ENCODE results near the gene EDEM3. TPM values are rescaled to one million over a fixed set of nuclear protein-coding genes. Genes with fewer than 3 reads are reported as not detected.
A peak's percentile ranks its signal among the peaks of the same experiment; 100 is the strongest.

EDEM3 gene
- total and polyA plus RNA-seq, 2 of the 8 experiments (the other 6 are each of a cell fraction or from before 2014, with no cell fraction given) = 1.6 to 14.0 TPM

GRCh38 chr1:184684285-184685074 lies 70.2 kb downstream of the EDEM3 start:
- no peak overlapping the region for H2BK12ac ChIP-seq (ENCODE audit: low read depth, low read length)
- H3K18ac ChIP-seq (ENCODE audit: extremely low read depth, low read length) = no peak overlapping the region
- H3K4ac ChIP-seq (replicated peaks; ENCODE audit: insufficient read length, low read depth, low read length) = no peak overlapping the region
- ChIA-PET CTCF (ENCODE audit: partially characterized antibody) (interaction anchor here (1.4 to 2.5 kb wide), 4 partner anchors 14 to 462 kb away, joined by 3 to 9 read pairs (median 4); no protein-coding TSS in a partner anchor), POLR2A (ENCODE audit: partially characterized antibody) (no interaction called here)
- FAIRE-seq (no peak), DNase-seq (ENCODE audit: low read depth in 1 of 2, low spot score in 2 of 2) (no peak)
- H3K23ac ChIP-seq (ENCODE audit: insufficient read length) = no peak overlapping the region
- H3K79me2 ChIP-seq (ENCODE audit: control insufficient read depth in 1 of 2, insufficient read depth in 2 of 2, low read length in 2 of 2) = no peaks in the 10 kb centered on the region
- no peak overlapping the region for H2BK20ac ChIP-seq (ENCODE audit: low read length)
- H2BK120ac ChIP-seq (replicated peaks; ENCODE audit: low read depth, low read length) = no peak overlapping the region
- H4K20me1 ChIP-seq (replicated peaks in 1 of 2; ENCODE audit: control insufficient read depth in 1 of 2, insufficient read depth in 2 of 2, low read length in 2 of 2) = no peaks in the 10 kb centered on the region
- H4K91ac ChIP-seq (replicated peaks; ENCODE audit: insufficient read length, low read length) = no peak overlapping the region
- 89% methylated on average over 11 of the region's 11 CpGs; no CpG with 5 or more reads in 1 of the 2 experiments for WGBS, 2 experiments (ENCODE audit: extremely low coverage in 1 of 2, insufficient coverage in 1 of 2, insufficient read length in 1 of 2, insufficient replicate concordance in 2 of 2, low coverage in 1 of 2, low lambda C conversion rate in 2 of 2, missing lambda C conversion rate in 1 of 2)
- H3K9me3 ChIP-seq (ENCODE audit: insufficient read depth in 2 of 2, low read depth in 1 of 2, low read length in 1 of 2) = peaks cover 0 to 2% of the 10 kb centered on the region in 2 experiments; a peak in 1 of 4 replicates
- H2AK5ac ChIP-seq (ENCODE audit: low read depth, low read length) = no peak overlapping the region
- H3K9ac ChIP-seq (replicated peaks in 1 of 4; ENCODE audit: extremely low read depth in 1 of 4, low read depth in 3 of 4, low read length in 3 of 4) = no peak overlapping the region
- H2AFZ ChIP-seq (ENCODE audit: low read length) = peak overlapping the region; percentile 33; the same call in 1 of the 2 replicates
- H3K79me1 ChIP-seq (ENCODE audit: low read depth, low read length) = no peaks in the 10 kb centered on the region
- peaks cover 0 to 3% (median 0%) of the 10 kb centered on the region in 4 experiments; a peak in 2 of 7 replicates for H3K4me1 ChIP-seq (replicated peaks in 1 of 4; ENCODE audit: control insufficient read depth in 3 of 4, insufficient read depth in 4 of 4, low read length in 3 of 4)
- no peak overlapping the region for H3K4me2 ChIP-seq (ENCODE audit: insufficient read depth in 1 of 2, low read depth in 2 of 2, low read length in 2 of 2)
- no peak overlapping the region for H3K56ac ChIP-seq (replicated peaks; ENCODE audit: insufficient read length, low read depth, low read length)
- no peaks in the 10 kb centered on the region for H3K23me2 ChIP-seq (ENCODE audit: low read depth, low read length)
- no peak overlapping the region for H3K14ac ChIP-seq (ENCODE audit: insufficient read length)
- H2BK5ac ChIP-seq (ENCODE audit: low read depth, low read length) = no peak overlapping the region
- no peak overlapping the region for H4K8ac ChIP-seq (ENCODE audit: extremely low read depth, insufficient read depth, low read length)
- H3K27me3 ChIP-seq (replicated peaks in 1 of 4; ENCODE audit: control insufficient read depth in 3 of 4, extremely low read depth in 1 of 4, insufficient read depth in 3 of 4, low read length in 3 of 4) = no peaks in the 10 kb centered on the region
- H2BK15ac ChIP-seq (ENCODE audit: low read length) = no peak overlapping the region
- no peaks in the 10 kb centered on the region for H3K36me3 ChIP-seq (ENCODE audit: control insufficient read depth in 2 of 4, insufficient read depth in 4 of 4, low read length in 3 of 4)
- TF ChIP-seq POLR2A (IDR thresholded peaks at IDR 0.05; ENCODE audit: control extremely low read depth in 1 of 2, low read depth in 2 of 2, low read length in 2 of 2) (no peak), KDM4A (IDR thresholded peaks at IDR 0.05; ENCODE audit: low read depth, low read length, severe bottlenecking) (no peak), YY1 (IDR thresholded peaks at IDR 0.05; ENCODE audit: low read depth, low read length) (no peak), CEBPB (IDR thresholded peaks at IDR 0.05; ENCODE audit: low read depth, low read length) (no peak), NRF1 (IDR thresholded peaks at IDR 0.05; ENCODE audit: low read depth, low read length) (no peak), GABPA (IDR thresholded peaks at IDR 0.05; ENCODE audit: borderline replicate concordance, insufficient read depth, low read length) (no peak), EP300 (IDR thresholded peaks at IDR 0.05; ENCODE audit: borderline replicate concordance in 1 of 2, low read depth in 2 of 2, low read length in 2 of 2) (no peak), POLR2AphosphoS5 (IDR thresholded peaks at IDR 0.05; ENCODE audit: low read depth, low read length) (no peak), ATF3 (IDR thresholded peaks at IDR 0.05; ENCODE audit: insufficient read depth, low read depth, low read length) (no peak), SIRT6 (IDR thresholded peaks at IDR 0.05; ENCODE audit: low read length) (no peak)
- H3K4me3 ChIP-seq (ENCODE audit: extremely low read depth in 1 of 4, insufficient read depth in 2 of 4, low read depth in 3 of 4, low read length in 4 of 4) = no peak overlapping the region
- H3K27ac ChIP-seq (ENCODE audit: low read depth, low read length) = no peak overlapping the region
- no peak overlapping the region for H4K5ac ChIP-seq (ENCODE audit: insufficient read length, low read depth, low read length)

All from H1 (cell line).